Measurements from ENCODE around the gene PSMG2.
"Not testable (repeated sequence)": the region's sequence is repeated elsewhere in the genome, so short reads cannot be mapped to it uniquely, and the experiment has no call there.

PSMG2 gene

DNA sequence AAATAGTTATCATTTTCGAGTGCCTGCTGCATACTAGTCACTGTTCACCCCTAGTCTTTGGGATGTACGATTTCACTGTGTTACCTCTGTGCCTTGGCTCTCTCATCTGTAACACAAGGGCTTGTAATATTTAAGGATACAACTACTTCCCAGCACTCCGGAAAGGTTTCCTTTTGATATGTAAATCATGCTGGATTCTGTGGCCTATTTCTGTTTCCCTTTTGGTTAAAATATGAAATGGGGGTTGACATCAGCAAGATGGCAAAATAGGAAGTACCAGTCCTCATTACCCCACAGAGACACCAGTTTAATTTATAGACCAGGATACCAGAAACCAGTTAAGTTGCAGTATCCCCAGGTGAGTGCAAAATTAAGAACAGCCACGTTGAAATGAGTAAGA, 23.5 kb downstream of the PSMG2 start:
- no peak for DNase-seq

DNA sequence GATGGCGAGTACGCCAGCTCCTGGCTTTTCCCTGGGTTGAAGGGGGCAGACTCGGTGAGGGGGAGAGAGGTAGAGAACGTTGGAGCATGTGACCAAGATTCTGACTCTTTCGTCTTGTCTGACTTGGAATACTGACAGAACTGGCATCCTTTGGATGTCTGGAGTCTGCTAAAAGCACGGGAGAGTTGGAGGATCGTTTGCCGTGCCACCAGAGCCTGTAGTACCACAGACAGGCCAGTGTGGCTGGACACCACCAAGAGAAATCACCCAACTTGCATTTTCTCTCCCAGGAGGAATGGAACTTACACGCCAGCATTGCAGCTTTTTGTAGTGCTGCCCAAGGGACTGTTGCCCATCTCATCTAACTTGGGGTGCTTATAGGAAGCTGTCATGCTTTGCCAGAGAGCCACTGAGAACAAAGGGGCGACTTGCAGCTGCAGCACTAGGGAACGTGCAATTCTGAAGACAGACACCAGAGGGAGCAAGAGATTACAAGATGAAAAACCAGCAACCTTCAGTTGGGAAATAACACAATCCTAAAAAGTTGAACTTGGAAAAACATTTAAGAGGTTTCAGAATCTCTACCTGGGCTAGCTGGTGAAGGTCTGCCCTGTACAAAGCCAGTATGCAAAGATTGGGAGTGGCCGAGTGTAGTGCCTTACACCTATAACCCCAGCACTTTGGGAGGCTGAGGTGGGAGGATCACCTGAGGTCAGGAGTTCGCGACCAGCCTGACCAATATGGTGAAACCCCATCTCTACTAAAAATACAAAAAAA, 24.1 kb downstream of the PSMG2 start:
- peak; percentile 61 for DNase-seq

DNA sequence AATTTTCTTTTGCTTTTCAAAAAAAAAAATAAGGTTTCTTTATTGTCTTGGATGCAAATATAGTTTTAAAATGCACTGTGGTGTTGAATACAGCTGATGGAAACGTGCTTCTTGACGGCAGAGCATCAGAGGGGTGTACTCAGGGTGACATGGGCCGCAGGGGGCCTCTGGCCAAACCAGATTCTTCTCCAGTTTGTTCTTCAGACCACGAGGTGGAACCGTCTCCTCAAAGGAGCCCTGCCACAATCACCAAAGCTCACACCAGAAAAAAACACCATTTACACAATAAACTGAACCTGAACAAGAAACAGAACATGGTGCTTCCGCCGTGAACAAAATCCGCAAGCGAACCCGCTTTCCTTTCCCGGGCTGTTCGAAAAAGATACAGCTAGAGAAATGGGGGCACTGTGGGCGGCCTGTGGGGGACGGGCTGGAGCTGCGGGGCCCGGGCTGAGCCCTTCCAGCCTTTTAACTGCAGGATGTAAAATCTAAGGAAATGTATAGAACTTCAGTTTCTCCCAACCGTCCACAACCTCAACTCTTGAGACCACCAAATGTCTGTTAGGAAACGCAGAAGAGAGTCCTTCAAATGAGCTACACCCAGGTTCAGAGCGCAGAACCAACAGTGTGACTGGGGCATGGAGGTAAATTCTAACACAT, 34.5 kb downstream of the PSMG2 start:
- DNase-seq = no peak

DNA sequence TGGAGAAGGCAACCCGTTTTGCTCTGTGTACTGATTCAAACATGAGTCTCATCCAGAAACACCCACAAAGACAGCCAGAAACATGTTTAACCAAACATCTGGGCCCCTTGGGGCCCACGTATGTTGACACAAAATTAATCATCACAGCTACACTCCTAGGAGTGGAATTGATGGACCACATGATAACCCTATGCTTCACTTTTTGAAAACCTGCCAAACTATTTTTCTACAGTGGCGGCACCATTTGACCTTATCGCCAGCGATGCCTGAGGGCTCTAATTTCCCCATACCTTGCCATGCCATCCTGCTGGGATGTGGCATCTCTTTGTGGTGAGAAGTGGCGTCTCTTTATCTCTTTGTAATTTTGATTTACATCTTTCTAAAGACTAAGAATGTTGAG, 38.5 kb downstream of the PSMG2 start:
- no peak for DNase-seq

DNA sequence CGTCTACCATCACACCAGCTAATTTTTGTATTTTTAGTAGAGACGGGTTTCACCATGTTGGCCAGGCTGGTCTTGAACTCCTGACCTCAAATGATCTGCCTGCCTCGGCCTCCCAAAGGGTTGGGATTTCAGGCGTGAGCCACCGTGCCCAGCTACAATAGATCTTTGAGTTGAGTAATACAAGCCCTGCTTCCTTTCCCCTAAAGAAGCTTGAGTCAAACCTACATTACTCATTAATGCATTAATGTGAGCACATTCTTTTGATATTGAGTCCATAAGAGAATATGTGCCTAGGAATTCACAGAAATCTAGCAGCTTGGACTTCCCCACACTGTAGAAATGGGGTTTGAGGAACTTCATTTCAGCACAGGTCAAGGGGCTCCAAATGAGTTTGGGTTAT, 39.6 kb downstream of the PSMG2 start:
- DNase-seq = no peak

DNA sequence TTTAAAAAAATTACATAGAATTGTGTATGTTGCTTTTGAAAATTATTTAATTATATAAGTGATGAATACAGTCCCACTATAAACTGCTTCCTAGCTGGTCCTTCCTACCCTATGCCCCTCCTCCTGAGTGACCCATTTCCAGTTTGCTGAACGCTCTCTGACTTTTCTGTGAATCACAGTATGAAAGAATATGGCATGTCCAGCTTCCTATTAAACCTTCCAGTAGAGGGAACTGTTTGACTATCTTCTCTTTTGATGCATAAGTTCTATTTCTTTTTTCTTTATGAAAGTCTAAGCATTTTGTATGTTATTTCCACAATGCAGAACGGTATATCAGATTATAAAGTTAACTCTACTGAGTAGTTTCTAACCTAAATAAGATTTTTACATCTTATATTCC, 41.3 kb downstream of the PSMG2 start:
- DNase-seq = peak; percentile 39

DNA sequence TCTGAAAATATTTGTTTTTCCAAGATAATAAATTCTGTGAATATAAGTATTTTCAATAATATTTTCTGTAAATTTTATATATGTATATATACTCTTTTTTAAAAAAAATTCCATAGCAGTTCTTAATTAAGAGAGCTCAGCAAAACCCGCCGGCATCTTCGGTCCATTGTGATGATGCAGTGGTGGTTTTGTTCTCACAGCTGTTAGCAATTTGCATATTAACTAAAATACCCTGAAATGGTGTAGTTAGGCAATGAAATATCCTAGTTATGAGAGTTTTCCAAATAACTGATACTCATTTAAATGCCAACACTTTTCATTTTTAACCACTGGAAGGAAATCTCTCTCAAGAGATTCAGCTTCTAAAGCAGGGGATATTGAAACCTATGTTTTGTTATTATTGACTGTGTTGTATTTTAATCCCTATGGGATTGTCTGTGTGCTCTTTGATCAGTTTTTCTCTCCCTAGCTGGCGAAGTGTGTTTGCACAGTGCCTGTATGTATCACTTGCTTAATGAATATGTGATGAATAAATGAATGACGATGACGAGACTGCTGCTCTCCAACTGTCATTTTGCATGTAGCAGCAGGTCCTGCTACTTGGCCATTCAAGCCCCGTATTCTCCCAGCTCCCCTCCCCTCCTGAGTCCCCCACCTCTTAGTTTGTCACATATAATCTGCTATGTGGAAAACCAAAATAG, 42.4 kb downstream of the PSMG2 start:
- no peak for DNase-seq

DNA sequence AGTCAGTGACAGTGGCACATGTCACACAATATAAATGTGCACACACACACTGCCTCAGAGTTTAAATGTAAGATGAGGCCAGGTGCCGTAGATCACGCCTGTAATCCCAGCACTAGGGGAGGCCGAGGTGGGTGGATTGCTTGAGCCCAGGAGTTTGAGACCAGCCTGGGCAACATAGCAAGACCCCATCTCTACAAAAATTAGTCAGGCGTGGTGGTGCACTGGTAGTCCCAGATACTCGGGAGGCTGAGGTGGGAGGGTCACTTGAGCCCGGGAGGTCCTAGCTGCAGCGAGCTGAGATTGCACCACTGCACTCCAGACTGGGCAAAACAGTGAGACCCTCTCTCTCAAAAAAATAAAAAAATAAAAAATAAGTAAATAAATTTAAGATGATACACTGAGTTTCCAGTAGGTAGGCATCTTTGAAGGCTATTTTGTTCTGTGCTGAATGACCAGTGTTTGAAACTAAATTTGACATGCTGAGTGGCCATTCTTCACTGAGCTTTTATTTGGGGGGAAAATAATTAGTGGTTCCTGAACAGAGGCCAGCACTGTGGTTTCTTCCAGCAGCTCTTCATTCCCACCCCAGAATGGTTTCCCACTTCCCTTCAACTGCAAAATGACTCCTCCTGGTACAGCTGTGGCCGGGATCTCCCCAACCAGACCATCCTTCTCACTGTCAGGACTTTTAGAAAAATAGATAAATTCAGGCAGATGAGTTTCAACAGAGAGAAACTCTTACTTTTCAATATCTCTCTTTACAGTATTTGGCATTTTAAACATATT, 44.9 kb downstream of the PSMG2 start:
- no peak for DNase-seq

DNA sequence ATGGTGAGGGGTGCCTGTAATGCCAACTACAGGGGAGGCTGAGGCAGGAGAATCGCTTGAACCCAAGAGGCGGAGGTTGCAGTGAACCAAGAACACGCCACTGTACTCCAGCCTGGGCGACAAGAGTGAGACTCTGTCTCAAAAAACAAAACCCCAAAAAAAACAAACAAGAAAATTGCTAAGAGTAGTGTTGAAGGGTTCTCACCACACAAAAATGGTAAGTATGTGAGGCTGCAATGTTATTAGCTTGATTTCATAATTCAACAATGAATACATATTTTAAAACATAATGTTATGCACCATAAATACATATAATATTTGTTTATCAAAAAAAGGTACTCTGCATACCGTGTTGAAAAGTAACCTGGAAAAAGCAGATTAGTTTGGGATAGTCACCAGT, 45.8 kb downstream of the PSMG2 start:
- no peak for DNase-seq

DNA sequence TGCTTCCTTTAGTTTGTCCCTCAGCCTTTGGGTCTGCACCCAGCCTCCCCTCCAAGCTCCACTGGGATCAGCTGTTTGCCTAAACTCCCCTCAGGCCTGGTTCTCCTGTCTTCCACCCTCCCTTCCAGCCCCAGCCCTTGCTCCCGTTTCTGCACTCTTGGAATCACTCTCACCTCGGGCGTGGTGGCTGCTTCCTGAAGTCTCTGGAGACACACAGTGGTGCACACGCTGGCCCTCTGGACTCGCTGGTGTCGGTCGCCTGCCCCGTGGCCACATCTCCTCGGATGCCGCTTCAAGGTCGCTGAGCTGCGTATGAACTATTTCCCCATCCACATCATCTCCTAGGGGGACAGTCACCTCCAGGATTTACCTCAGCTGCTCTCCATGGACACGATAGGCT, 46.3 kb downstream of the PSMG2 start:
- DNase-seq = no peak

DNA sequence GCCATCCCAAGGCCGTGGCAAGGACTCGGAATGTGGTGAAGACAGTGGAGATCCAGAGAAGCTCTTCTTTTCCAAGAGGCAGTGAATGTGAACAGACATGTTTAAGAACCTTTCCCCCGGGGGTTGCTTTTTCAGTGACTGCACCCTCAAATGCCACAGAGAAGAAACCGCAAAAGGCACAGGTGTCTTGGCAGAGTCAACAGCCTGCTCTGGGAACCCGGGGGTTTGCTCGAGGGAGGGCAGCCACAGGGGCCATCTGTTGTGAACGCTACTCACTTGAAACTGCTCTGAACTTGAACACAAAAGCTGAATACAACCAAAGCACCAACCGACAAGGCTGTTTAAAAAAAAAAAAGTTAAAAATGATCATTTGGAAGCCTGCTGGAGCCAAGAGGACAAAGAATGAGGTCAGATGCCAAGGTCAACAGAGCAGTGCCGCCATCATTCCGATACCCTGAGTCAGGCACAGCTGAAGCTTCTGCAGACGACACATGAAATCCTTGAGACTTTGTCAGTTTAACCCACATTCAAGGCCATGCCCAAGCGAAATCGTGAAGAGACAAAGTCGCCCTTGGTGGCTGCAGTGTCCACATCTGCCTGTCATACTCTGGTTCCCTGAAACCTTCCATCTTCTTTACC, 47.4 kb downstream of the PSMG2 start:
- DNase-seq = peak; percentile 21

DNA sequence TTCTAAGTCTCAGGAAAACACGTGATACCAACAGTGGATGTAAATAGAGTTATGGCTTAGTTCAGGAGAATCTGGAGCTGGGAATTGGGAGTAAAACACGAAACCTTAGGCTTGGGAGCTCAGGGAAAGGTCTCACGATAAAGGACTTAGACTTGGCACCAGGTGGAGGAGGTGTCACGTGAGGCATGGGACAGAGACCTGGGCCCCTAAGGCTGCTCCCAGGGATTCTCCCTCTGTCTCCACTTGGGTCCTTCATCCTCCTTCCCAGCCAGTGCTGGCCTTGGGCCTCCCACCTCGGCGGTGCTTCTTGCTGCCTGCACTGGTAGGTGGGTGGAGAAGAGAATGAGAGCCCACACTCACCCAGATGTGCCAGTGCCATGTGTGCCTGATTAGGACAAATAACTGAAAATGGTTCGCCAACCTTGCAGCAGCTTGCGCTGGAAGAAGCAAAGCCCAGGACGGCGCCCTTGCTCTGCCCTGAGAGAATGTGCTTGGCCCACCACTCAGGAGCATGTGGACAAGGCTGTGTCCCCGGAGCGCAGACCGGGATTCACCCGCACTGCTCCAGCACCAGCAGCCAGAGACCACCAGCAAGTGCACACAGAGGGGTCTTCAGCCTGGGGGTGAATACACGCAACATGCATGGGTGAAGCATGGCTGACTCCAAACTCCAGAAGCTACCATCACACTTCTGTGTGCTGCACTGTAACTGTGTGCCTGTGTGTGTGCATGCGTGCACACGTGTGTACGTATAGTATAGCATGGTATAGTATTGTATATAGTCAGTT, 48.1 kb downstream of the PSMG2 start:
- no peak for DNase-seq

DNA sequence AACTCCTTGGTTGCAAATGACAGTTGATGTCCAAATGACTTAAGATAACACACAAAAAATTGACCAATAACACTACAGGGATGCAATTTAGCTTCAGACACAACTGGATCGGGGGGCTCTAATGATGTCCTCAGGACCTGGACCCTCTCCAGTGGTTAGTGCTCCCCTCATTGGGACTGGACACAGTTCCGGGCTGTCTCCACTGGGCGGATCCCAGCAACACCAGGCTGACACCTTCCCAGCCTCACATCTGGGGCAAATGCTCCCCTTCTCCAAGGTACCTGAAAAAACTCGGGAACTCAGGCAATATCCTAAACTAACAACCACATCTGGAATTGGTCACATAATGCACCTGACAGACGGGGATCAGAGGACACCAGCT, 48.7 kb downstream of the PSMG2 start:
- DNase-seq = no peak

DNA sequence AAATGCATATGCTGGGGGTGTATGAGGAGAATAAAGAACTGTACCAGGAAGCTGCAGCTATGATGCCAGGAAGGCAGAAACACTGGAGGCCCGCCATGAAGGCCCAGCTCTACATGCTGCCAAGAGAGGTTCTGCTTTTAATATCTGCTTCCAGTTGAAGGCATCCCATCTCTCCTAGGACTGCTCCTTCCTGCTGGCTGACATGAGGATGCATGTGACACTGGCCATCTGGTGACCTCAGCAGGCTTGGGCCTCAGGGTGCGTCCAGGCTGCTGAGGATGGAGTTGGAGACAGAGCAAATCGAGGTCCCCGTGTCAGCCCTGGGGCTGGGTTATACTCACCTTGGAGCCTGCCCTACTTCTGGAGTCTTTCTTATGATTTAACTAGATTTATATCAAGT, 49.0 kb downstream of the PSMG2 start:
- DNase-seq = no peak

DNA sequence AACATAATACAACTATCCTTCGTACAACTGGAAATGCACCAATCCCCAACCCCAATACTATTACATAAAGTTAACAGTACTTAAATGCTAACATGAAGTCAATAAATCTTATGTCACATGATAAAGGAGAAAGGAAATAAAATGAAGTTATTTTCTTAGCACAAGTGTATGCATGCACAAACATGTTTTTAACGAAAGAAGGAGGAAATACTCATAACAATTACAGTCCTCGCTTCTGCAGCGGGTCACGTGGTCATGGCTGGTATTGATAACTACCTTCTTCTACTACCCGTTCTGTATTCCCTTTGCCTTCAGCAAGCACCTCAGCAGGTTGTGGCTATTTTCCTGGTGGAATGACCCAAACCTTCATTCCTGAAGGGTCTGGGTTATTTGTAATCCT, 51.7 kb downstream of the PSMG2 start:
- no peak for DNase-seq

DNA sequence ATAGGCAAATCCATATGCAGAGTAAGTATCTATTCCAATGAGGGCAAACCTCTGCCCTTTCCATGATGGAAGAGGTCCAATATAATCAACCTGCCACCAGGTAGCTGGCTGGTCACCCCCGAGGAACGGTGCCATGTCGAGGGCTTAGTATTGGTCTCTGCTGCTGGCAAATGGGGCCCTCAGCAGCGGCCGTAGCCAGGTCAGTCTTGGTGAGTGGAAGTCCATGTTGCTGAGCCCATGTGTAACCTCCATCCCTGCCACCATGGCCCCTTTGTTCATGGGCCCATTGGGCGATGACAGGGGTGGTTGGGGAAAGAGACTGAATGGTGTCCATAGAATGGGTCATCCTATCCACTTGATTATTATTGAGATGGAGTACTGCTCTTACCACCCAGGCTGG, 52.8 kb downstream of the PSMG2 start:
- not testable (repeated sequence) for DNase-seq

DNA sequence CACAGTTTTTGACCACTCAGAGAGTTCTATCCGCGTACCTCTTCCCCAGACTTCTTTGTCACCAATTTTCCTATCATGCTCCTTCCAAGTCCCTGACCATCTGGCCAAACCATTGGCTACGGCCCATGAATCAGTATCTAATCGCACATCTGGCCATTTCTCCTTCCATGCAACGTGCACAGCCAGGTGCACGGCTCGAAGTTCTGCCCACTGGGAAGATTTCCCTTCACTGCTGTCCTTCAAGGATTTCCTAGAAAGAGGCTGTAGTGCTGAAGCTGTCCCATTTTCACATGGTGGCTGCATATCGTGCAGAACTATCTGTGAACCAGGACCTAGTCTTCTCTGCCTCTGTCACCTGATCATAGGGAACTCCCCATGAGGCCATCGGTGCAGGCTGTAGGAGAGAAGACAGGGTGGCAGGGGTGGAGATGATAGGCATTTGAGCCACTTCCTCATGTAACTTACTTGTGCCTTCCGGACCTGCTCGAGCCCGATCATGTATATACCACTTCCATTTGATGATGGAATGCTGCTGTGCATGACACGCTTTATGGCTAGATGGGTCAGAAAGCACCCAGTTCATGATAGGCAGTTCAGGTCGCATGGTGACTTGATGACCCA, 53.9 kb downstream of the PSMG2 start:
- DNase-seq = not testable (repeated sequence)

DNA sequence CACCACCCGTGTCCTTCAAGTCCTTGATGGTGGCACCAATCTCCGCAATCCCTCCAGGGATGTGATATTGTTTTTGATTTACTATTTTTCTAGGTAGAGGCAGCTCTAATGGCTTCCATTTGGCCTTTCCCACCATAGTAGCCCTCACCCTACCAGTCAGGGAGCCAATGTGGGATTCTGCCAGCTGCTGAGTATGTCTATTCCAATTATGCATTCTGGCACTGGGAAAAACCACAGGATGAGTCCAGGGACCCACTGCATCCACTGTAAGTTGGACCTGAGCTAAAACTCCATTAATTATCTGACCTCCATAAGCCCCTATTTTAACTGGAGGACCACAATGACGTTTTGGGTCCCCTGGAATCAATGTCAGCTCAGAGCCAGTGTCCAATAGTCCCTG, 55.7 kb downstream of the PSMG2 start:
- DNase-seq = not testable (repeated sequence)

DNA sequence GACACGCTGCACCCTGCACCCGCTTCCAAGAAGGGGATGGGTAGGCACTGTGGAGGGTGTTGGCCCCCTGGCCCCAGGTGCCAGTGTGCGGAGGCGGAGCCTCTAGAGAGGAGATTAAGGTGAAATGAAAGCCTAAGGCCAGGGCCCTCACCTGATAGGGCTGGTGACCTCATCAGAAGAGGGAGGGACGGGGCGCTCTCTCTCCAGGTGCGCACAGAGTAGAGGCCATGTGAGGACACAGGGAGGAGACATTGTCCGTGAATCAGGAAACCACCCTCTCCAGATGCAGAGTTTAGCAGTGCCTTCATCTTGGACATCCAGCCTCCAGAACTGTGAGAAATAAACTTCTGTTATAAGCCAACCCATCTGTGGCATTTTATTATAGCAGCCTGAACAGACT, 62.3 kb downstream of the PSMG2 start:
- DNase-seq = no peak

DNA sequence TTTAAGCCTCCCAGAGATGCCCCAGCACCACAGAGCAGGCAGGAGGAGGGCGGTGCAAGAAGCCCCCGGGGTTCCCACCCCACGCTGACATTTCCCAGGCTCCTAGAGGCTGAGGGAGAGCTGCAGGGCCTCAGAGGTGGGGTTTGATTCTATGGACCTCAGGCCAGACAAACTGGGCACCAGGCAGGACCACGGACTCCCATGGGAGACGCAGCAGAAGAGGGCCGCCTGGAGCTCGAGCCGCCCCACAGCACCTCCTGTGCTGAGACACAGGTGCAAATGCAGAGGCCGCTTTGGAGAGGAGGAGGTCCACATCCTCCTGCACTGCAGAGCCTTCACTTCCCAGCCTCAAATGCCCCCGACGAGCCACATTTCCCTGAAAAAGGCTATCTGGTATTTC, 62.7 kb downstream of the PSMG2 start:
- DNase-seq = no peak

DNA sequence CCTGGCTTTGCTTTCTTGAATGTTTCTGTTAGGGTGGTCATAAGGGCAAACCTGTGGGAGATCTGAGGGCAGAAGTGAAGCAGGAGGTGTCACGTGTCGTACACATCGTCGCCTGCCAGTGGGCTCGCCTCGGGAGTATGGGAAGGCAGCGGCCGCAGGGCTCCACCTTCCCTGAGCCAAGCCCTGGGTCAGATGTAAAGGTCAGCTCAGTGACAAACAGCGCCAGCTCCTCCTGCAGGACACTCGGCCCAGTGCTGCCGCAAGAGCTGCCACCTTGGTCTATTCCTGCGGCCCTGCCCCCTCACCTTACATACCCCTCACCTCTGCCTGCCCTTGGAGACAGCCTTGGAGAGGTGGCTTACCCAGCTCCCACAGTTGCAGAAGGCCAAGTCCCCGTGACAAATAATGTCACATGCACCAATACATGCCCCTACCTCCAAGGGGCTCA, 64.2 kb downstream of the PSMG2 start:
- DNase-seq = no peak

Measured in NCI-H1694 (cell line).